Stimulated activated CD4-positive, alpha-beta T cell treated with anti-CD3 and anti-CD28 coated beads, TNF-alpha, amount 100 ng/mL, for 4 hours (primary cell): ENCODE results near the gene ESPL1.

Experiments used
- DNase-seq, 3 experiments: peaks; one replicate each; pipeline ENCODE4 v3.0.0-alpha.2; 2020; ENCODE audit warnings: low read depth in 3 of 3

The ESPL1 gene

GRCh38 chr12:53267999-53268629 lies at the start of gene ESPL1:
Gene ESPL1, plus strand, starts transcription at chr12:53268299. Its CDS starts 468 bp downstream, at chr12:53268767.
- peak; percentile 55 to 69 (median 69) for DNase-seq

GRCh38 chr12:53218551-53219291 lies 49.4 kb upstream of the ESPL1 start:
- DNase-seq, result no peak

GRCh38 chr12:53219292-53219955 lies 48.7 kb upstream of the ESPL1 start:
- DNase-seq, result peak in 2 of 3 experiments; percentile 47 to 55

- peak; percentile 49 to 62 (median 50) for DNase-seq
Observed at GRCh38 chr12:53219956-53220693, 48.0 kb upstream of the ESPL1 start.

GRCh38 chr12:53220694-53221202 lies 47.4 kb upstream of the ESPL1 start:
- peak; percentile 49 to 73 (median 53) for DNase-seq

GRCh38 chr12:53221203-53222080 lies 46.7 kb upstream of the ESPL1 start:
- no peak for DNase-seq

GRCh38 chr12:53222170-53222721 lies 45.9 kb upstream of the ESPL1 start:
- DNase-seq, result no peak

- no peak for DNase-seq
Observed at GRCh38 chr12:53222806-53223261, 45.3 kb upstream of the ESPL1 start.

GRCh38 chr12:53223389-53224060 lies 44.6 kb upstream of the ESPL1 start:
- no peak for DNase-seq

GRCh38 chr12:53224061-53224896 lies 43.8 kb upstream of the ESPL1 start:
- no peak for DNase-seq

GRCh38 chr12:53224897-53225634 lies 43.0 kb upstream of the ESPL1 start:
- no peak for DNase-seq

- DNase-seq, result no peak
Observed at GRCh38 chr12:53225635-53226424, 42.3 kb upstream of the ESPL1 start.

GRCh38 chr12:53226815-53227214 lies 41.3 kb upstream of the ESPL1 start:
- no peak for DNase-seq

GRCh38 chr12:53227341-53227740 lies 40.8 kb upstream of the ESPL1 start:
- no peak for DNase-seq

- no peak for DNase-seq
Observed at GRCh38 chr12:53227836-53228235, 40.3 kb upstream of the ESPL1 start.

GRCh38 chr12:53229454-53229853 lies 38.6 kb upstream of the ESPL1 start:
- no peak for DNase-seq

GRCh38 chr12:53230108-53230845 lies 37.8 kb upstream of the ESPL1 start:
- DNase-seq, result no peak
